ENCODE results near the gene ARHGEF28.

DNA sequence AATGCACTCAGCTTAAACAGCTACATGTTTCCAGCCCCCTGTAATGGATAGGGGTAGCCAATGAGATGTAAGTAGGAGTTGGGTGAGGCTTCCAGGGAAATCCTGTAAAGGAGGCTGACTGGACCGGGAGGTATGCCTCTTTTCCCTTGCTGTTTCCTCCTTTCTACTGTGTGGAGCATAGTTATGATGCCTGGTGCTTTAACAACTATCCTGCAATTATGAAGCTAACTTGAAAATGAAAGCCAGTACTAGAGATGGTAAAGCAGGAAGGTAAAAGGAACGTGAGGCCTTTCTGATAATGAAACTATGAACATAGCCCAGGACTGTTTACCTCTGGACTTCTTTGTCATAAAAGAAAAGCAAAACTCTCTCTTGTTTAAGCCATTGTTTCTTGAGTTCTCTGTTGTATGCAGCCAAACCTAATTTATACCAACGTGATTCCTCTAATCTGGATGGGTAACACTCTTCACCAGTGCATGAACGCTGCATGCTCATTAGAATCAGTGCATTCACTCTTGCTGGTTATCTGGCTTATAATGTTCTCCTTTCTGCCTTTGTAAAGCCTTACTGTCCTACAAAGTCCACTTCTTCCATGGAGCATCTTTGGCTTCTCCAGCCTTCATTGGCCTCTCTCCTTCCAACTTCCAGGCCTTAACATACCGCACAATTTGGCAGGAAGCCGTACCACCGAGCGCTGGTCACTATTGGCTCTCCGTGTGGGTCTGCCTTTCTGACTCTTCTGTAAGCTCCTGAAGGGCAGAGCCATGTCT, 8.3 kb upstream of the ARHGEF28 start:
- TF ChIP-seq POLR2AphosphoS5 (IDR thresholded peaks at IDR 0.05; ENCODE audit: low read depth) (no peak), SPI1 (IDR thresholded peaks at IDR 0.05; ENCODE audit: borderline replicate concordance, low read depth) (no peak)
- TF ChIP-seq, protein P1, sequence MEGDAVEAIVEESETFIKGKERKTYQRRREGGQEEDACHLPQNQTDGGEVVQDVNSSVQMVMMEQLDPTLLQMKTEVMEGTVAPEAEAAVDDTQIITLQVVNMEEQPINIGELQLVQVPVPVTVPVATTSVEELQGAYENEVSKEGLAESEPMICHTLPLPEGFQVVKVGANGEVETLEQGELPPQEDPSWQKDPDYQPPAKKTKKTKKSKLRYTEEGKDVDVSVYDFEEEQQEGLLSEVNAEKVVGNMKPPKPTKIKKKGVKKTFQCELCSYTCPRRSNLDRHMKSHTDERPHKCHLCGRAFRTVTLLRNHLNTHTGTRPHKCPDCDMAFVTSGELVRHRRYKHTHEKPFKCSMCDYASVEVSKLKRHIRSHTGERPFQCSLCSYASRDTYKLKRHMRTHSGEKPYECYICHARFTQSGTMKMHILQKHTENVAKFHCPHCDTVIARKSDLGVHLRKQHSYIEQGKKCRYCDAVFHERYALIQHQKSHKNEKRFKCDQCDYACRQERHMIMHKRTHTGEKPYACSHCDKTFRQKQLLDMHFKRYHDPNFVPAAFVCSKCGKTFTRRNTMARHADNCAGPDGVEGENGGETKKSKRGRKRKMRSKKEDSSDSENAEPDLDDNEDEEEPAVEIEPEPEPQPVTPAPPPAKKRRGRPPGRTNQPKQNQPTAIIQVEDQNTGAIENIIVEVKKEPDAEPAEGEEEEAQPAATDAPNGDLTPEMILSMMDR (IDR thresholded peaks at IDR 0.05; ENCODE audit: insufficient read depth, low read length): no peak
- TF ChIP-seq, protein P2, sequence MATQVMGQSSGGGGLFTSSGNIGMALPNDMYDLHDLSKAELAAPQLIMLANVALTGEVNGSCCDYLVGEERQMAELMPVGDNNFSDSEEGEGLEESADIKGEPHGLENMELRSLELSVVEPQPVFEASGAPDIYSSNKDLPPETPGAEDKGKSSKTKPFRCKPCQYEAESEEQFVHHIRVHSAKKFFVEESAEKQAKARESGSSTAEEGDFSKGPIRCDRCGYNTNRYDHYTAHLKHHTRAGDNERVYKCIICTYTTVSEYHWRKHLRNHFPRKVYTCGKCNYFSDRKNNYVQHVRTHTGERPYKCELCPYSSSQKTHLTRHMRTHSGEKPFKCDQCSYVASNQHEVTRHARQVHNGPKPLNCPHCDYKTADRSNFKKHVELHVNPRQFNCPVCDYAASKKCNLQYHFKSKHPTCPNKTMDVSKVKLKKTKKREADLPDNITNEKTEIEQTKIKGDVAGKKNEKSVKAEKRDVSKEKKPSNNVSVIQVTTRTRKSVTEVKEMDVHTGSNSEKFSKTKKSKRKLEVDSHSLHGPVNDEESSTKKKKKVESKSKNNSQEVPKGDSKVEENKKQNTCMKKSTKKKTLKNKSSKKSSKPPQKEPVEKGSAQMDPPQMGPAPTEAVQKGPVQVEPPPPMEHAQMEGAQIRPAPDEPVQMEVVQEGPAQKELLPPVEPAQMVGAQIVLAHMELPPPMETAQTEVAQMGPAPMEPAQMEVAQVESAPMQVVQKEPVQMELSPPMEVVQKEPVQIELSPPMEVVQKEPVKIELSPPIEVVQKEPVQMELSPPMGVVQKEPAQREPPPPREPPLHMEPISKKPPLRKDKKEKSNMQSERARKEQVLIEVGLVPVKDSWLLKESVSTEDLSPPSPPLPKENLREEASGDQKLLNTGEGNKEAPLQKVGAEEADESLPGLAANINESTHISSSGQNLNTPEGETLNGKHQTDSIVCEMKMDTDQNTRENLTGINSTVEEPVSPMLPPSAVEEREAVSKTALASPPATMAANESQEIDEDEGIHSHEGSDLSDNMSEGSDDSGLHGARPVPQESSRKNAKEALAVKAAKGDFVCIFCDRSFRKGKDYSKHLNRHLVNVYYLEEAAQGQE (IDR thresholded peaks at IDR 0.05; ENCODE audit: insufficient replicate concordance, low read depth): no peak

All from HL-60 (cell line).